ENCODE results near the gene HERC2. TPM values are rescaled to one million over a fixed set of nuclear protein-coding genes. Genes with fewer than 3 reads are reported as not detected.

The HERC2 gene
- total and polyA plus RNA-seq, 12 donors: 24.9 to 63.0 (median 52.1) TPM

DNA sequence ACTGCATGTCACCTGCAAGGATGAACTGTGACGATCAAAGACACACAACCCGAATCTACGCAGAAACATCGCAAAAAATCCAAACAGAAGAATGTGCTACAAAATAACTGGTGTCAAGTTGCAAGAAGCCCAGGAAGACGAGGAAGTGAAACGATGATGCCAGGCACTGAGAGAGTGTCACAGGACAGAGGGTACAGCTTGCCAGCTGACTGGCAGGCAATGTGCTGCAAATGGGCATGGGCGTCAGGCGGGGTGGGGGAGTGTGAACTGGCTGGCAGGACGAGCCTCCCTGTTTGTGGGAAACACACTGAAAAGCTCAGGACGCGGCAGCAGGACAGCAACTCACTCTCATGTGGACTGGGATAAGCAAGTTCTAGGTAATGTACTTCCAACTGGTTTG, 193.9 kb downstream of the HERC2 start:
- Histone ChIP-seq H3K27me3 (no peaks in the 10 kb centered on the region), H3K4me3 (no peak overlapping the region), H3K27ac (no peak overlapping the region), H3K4me1 (replicated peaks in 1 of 2) (peaks cover 2 to 9% of the 10 kb centered on the region in 2 donors), H3K36me3 (replicated peaks in 1 of 2) (peaks cover 0 to 43% of the 10 kb centered on the region in 2 donors), H3K9me3 (replicated peaks in 1 of 3) (no peaks in the 10 kb centered on the region)
- TF ChIP-seq, protein P1, sequence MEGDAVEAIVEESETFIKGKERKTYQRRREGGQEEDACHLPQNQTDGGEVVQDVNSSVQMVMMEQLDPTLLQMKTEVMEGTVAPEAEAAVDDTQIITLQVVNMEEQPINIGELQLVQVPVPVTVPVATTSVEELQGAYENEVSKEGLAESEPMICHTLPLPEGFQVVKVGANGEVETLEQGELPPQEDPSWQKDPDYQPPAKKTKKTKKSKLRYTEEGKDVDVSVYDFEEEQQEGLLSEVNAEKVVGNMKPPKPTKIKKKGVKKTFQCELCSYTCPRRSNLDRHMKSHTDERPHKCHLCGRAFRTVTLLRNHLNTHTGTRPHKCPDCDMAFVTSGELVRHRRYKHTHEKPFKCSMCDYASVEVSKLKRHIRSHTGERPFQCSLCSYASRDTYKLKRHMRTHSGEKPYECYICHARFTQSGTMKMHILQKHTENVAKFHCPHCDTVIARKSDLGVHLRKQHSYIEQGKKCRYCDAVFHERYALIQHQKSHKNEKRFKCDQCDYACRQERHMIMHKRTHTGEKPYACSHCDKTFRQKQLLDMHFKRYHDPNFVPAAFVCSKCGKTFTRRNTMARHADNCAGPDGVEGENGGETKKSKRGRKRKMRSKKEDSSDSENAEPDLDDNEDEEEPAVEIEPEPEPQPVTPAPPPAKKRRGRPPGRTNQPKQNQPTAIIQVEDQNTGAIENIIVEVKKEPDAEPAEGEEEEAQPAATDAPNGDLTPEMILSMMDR (IDR thresholded peaks at IDR 0.05): no peak
- no peak for TF ChIP-seq POLR2A (IDR thresholded peaks at IDR 0.05)
- intact Hi-C loops (cut with DNase I): no loop called here
- WGBS, 4 donors: 83 to 89% (median 85%) methylated on average over 11 of the region's 11 CpGs
- DNase-seq: peak in 5 of 7 donors; percentile 25 to 47 (median 41)

DNA sequence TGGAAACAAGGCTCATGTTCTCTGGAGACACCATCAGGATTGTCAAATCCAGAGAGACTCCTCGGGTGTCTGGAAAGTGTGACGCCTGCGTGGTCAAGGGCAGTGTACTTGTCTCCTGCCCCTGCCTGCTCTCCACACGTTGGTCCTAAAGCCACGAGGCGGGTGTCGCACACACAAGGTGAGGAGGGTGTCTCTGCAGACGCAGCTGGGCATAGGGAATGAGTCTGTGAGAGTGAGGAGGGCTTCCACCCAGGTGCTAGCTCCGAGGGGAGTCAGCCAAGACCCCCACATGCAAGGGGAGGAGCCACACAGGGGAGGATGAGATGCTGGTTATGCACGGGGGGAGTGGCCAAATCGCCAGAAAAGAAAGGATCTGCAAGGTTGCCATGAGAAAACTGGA, 194.9 kb downstream of the HERC2 start:
- DNase-seq: no peak
- peaks cover 0 to 3% of the 10 kb centered on the region in 2 donors for H3K4me1 ChIP-seq (replicated peaks in 1 of 2)
- H3K4me3 ChIP-seq: no peak overlapping the region
- WGBS, 4 donors: 81 to 84% (median 83%) methylated on average over 10 to 11 of the region's 11 CpGs
- peaks cover 0 to 50% of the 10 kb centered on the region in 2 donors for H3K36me3 ChIP-seq (replicated peaks in 1 of 2)
- H3K9me3 ChIP-seq (replicated peaks in 1 of 3): no peaks in the 10 kb centered on the region
- intact Hi-C loops (cut with DNase I): no loop called here
- H3K27ac ChIP-seq: no peak overlapping the region
- TF ChIP-seq, protein P1 (IDR thresholded peaks at IDR 0.05): no peak
- no peak for TF ChIP-seq POLR2A (IDR thresholded peaks at IDR 0.05)
- H3K27me3 ChIP-seq: no peaks in the 10 kb centered on the region

DNA sequence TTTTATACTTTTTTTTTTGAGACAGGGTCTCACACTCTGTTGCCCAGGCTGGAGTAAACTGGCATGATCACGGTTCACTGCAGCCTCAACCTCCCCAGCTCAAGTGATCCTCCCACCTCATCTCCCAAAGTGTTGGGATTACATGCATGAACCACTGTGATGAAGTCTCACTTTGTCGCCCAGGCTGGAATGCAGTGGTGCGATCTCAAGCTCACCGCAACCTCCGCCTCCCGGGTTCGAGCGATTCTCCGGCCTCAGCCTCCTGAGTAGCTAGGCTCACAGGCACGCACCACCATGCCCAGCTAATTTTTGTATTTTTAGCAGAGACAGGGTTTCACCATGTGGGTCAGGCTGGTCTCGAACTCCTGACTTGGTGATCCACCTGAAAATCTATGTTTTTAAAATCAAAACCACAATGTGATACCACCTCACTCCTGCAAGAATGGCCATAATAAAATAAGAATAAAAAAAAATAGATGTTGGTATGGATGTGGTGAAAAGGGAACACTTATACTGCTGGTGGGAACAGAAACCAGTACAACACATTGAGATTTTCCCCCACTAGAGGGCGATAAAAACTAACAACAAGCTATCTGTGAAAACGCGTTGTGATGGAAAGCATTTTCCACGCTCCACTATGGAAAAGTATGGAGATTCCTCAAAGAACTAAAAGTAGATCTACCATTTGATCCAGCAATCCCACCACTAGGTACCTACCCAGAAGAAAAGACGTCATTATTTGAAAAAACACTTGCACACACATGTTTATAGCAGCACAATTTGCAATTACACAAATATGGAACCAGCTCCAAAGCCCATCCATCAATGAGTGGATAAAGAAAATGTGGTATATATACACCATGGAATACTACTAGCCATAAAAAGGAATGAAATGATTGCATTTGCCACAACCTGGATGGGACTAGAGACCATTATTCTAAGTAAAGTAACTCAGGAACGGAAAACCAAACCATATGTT, 196.0 kb downstream of the HERC2 start:
- WGBS, 4 donors: 61 to 68% (median 65%) methylated on average over 17 of the region's 17 CpGs
- H3K36me3 ChIP-seq (replicated peaks in 1 of 2): peaks cover 0 to 47% of the 10 kb centered on the region in 2 donors
- intact Hi-C loops (cut with DNase I): no loop called here
- no peak for TF ChIP-seq POLR2A (IDR thresholded peaks at IDR 0.05)
- TF ChIP-seq, protein P1 (IDR thresholded peaks at IDR 0.05): peak; percentile 22 to 69 (median 54)
- no peak overlapping the region for H3K4me3 ChIP-seq
- peaks cover 0 to 3% of the 10 kb centered on the region in 2 donors for H3K4me1 ChIP-seq (replicated peaks in 1 of 2)
- DNase-seq: peak in 1 of 7 donors; percentile 25
- no peaks in the 10 kb centered on the region for H3K9me3 ChIP-seq (replicated peaks in 1 of 3)
- no peak overlapping the region for H3K27ac ChIP-seq
- no peaks in the 10 kb centered on the region for H3K27me3 ChIP-seq

DNA sequence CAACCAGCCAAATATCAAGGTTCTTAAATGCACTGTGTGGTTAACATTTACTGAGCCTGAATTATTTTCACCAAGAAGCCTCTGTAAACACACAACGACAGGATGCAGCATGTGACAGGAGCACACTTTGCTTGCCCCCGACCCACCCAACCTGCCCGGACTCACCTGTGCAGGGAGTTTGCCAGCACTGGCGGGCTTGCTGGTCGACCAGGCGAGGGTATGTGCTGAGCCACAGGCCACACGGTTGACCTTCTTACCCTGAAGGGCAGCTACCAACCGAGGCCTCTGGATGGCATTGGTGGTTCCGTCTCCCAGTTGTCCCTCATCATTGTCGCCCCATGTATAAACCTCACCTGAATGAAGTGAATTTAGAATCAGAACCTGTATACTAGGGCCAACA, 197.1 kb downstream of the HERC2 start:
- WGBS, 4 donors: 90 to 97% (median 91%) methylated on average over 10 of the region's 10 CpGs
- DNase-seq: no peak

More for the DNA sequence above, 197.1 kb downstream of the HERC2 start:
- Histone ChIP-seq H3K4me3 (no peak overlapping the region), H3K27me3 (no peaks in the 10 kb centered on the region), H3K27ac (no peak overlapping the region), H3K4me1 (replicated peaks in 1 of 2) (peaks cover 0 to 3% of the 10 kb centered on the region in 2 donors), H3K36me3 (replicated peaks in 1 of 2) (peaks cover 0 to 47% of the 10 kb centered on the region in 2 donors), H3K9me3 (replicated peaks in 1 of 3) (no peaks in the 10 kb centered on the region)
- intact Hi-C loops (cut with DNase I): no loop called here
- no peak for TF ChIP-seq POLR2A (IDR thresholded peaks at IDR 0.05)
- TF ChIP-seq, protein P1 (IDR thresholded peaks at IDR 0.05): no peak
